ENCODE results near the gene WDFY4. TPM values are rescaled to one million over a fixed set of nuclear protein-coding genes. Genes with fewer than 3 reads are reported as not detected.

Gene WDFY4
- total RNA-seq, 1 donor from 2014 or later, result 33.8 TPM

DNA sequence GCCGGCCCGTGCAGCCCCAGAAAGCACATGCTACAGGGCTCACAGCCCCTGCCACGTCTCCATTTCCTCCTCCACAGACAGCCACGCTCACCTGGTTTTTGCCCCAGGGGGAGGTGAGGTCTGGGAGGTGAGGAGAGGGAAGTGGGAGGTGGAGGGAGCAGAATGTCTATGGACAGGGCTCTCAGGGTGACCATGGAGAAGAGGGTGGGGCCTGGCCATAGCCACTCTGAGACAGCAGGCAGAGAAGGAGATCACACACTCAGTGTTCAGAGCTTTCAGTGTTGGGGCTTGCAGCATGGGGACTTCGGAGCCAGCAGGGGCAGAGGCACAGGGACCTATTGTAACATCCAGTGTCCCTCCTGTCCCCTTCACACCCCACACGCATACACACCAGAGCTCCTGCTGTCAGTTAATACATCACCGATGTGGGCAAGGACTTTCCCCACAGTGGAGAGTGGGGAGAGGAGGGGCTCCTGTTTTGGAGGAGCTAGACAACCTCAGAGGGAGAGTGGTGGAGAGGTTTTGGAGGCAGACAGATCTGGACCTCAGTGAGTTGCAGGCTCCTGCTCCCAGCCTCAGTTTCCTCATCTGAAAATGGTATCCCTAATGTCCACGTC, 14.4 kb downstream of the WDFY4 start:
- intact Hi-C loops (cut with DNase I), result no loop called here
- Histone ChIP-seq H3K27me3 (no peaks in the 10 kb centered on the region), H3K36me3 (no peaks in the 10 kb centered on the region), H3K4me1 (no peaks in the 10 kb centered on the region), H3K27ac (no peak overlapping the region), H3K4me3 (no peak overlapping the region), H3K9me3 (no peaks in the 10 kb centered on the region)
- no peak for DNase-seq (ENCODE audit: low spot score in 2 of 2)
- TF ChIP-seq, protein P1, sequence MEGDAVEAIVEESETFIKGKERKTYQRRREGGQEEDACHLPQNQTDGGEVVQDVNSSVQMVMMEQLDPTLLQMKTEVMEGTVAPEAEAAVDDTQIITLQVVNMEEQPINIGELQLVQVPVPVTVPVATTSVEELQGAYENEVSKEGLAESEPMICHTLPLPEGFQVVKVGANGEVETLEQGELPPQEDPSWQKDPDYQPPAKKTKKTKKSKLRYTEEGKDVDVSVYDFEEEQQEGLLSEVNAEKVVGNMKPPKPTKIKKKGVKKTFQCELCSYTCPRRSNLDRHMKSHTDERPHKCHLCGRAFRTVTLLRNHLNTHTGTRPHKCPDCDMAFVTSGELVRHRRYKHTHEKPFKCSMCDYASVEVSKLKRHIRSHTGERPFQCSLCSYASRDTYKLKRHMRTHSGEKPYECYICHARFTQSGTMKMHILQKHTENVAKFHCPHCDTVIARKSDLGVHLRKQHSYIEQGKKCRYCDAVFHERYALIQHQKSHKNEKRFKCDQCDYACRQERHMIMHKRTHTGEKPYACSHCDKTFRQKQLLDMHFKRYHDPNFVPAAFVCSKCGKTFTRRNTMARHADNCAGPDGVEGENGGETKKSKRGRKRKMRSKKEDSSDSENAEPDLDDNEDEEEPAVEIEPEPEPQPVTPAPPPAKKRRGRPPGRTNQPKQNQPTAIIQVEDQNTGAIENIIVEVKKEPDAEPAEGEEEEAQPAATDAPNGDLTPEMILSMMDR (IDR thresholded peaks at IDR 0.05), result no peak

DNA sequence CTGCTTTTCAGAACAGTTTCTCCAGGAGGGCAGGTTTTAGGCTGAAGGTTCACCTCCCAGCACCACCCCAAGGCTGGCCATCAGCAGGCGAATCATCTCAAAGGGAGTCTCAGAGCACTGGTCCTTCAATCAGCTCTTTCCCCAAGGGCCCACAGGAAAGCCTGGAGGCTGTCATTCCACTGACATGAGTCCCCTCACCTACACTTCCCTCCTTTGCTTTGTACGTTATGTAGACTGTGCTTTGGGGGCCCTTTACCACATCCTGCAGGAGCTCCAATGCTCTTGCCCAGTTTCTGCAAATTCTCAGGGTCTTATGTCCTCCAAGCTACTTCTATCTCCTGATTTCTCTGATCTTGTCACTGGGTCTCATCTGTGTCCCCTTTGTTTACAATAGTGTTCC, 15.4 kb downstream of the WDFY4 start:
- TF ChIP-seq, protein P1 (IDR thresholded peaks at IDR 0.05), result no peak

DNA sequence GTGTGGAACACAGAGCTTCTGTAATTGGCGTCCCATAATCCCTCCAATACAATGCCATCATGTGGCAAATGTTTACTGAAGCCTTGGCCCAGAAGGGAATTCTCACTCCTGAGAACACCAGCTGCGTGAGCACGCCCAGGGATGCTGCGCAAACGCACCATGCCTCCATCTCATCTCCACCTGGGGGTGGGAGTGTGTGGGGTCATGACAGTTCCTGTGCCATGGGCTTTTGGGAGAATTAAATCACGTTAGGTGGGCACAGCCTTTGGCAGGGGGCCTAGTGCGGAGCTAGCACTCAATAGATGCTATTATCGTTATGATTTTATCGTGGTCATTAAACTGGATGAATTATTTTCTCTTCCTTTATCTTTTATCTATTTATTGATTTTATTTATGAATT, 15.8 kb downstream of the WDFY4 start:
- Histone ChIP-seq H3K36me3 (no peaks in the 10 kb centered on the region), H3K27me3 (no peaks in the 10 kb centered on the region), H3K27ac (no peak overlapping the region), H3K9me3 (no peaks in the 10 kb centered on the region), H3K4me3 (no peak overlapping the region), H3K4me1 (no peaks in the 10 kb centered on the region)
- intact Hi-C loops (cut with DNase I), result no loop called here
- DNase-seq (ENCODE audit: low spot score in 2 of 2), result no peak
- TF ChIP-seq, protein P1 (IDR thresholded peaks at IDR 0.05), result no peak

More for the DNA sequence above, 15.4 kb downstream of the WDFY4 start:
- intact Hi-C loops (cut with DNase I), result no loop called here
- no peak overlapping the region for H3K27ac ChIP-seq
- no peaks in the 10 kb centered on the region for H3K4me1 ChIP-seq
- no peak overlapping the region for H3K4me3 ChIP-seq
- H3K36me3 ChIP-seq, result no peaks in the 10 kb centered on the region
- no peaks in the 10 kb centered on the region for H3K27me3 ChIP-seq
- H3K9me3 ChIP-seq, result no peaks in the 10 kb centered on the region
- DNase-seq (ENCODE audit: low spot score in 2 of 2), result no peak

DNA sequence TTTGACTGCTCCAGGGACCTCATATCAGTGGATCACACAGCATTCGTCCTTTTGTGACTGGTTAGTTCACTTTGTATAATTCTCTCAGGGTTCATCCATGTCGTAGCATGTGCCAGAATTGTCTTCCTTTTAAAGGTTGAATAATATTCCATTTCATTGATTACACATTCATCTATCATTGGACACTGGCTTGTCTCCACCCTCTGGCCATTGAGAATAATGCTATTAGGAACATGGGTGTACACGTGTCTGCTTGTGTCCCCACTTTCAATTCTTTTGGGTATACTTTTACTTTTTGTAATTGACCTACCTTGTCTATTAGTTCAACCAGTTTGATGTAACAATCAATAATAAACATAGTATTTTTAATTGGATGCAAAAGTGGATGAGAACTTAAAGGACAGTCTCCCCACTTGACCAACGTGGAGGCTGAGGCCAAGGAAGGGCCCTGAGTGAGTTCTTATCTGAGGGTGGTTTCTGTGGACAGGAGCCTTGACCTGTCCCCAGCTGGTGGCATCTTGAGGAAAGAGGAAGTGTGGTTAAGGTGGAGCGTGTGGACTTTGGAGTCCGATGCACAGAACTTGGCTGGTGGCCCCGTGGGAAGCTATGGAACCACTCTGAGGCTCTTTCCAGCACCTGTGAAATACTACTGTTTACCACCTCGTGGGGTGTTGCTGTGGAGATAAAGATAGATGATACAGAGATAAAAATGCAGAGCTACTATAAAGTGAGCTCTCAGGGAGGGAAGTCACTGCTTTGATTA, 16.6 kb downstream of the WDFY4 start:
- no peaks in the 10 kb centered on the region for H3K36me3 ChIP-seq
- no peaks in the 10 kb centered on the region for H3K27me3 ChIP-seq
- no peaks in the 10 kb centered on the region for H3K9me3 ChIP-seq
- intact Hi-C loops (cut with DNase I), result no loop called here
- no peaks in the 10 kb centered on the region for H3K4me1 ChIP-seq
- H3K4me3 ChIP-seq, result no peak overlapping the region
- TF ChIP-seq, protein P1 (IDR thresholded peaks at IDR 0.05), result no peak
- no peak for DNase-seq (ENCODE audit: low spot score in 2 of 2)
- no peak overlapping the region for H3K27ac ChIP-seq

DNA sequence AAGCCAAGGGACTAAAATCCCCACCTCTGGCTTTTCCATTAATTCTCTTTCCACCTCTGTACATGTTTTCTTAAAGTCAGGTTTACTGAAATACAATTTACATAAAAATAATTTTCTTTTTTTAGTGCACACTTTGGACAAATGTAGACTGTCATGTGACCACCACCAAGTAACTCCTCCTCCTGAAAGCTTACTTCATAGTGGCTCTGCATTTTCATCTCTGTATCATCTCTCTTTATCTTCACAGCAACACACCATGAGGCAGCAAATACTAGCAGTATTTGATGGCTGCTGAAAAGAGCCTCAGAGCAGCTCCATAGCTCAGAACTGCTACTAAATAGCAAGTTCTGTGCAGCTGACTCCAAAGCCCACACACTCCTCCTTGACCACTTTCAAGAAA, 17.3 kb downstream of the WDFY4 start:
- H3K27ac ChIP-seq, result no peak overlapping the region
- H3K4me1 ChIP-seq, result no peaks in the 10 kb centered on the region
- no peaks in the 10 kb centered on the region for H3K36me3 ChIP-seq
- H3K9me3 ChIP-seq, result no peaks in the 10 kb centered on the region
- no peak for DNase-seq (ENCODE audit: low spot score in 2 of 2)
- intact Hi-C loops (cut with DNase I), result no loop called here
- no peak overlapping the region for H3K4me3 ChIP-seq
- no peaks in the 10 kb centered on the region for H3K27me3 ChIP-seq
- TF ChIP-seq, protein P1 (IDR thresholded peaks at IDR 0.05), result no peak
